Body of pancreas (tissue), 4 donors: ENCODE data around the gene TACC2.

Experiments
- POLR2A ChIP-seq, 3 donors: fragments of 450-650 bp; IDR thresholded peaks; one replicate each; pipeline ENCODE4 v1.6.1; 2016; ENCODE audit warnings: antibody characterized with exemption in 3 of 3, mild to moderate bottlenecking in 2 of 3
- TF ChIP-seq, protein P1 (sequence below), 7 experiments: fragments of 450-650 bp in 4 of 7; fragments of 200-600 bp in 3 of 7; sonication (generic) in 3 of 7; IDR thresholded peaks; one replicate each; pipeline ENCODE4 v1.5.1; 2016 to 2019; ENCODE audit warnings: antibody characterized with exemption in 7 of 7

- TF ChIP-seq, protein P1, sequence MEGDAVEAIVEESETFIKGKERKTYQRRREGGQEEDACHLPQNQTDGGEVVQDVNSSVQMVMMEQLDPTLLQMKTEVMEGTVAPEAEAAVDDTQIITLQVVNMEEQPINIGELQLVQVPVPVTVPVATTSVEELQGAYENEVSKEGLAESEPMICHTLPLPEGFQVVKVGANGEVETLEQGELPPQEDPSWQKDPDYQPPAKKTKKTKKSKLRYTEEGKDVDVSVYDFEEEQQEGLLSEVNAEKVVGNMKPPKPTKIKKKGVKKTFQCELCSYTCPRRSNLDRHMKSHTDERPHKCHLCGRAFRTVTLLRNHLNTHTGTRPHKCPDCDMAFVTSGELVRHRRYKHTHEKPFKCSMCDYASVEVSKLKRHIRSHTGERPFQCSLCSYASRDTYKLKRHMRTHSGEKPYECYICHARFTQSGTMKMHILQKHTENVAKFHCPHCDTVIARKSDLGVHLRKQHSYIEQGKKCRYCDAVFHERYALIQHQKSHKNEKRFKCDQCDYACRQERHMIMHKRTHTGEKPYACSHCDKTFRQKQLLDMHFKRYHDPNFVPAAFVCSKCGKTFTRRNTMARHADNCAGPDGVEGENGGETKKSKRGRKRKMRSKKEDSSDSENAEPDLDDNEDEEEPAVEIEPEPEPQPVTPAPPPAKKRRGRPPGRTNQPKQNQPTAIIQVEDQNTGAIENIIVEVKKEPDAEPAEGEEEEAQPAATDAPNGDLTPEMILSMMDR (IDR thresholded peaks at IDR 0.05): no peak
- TF ChIP-seq POLR2A (IDR thresholded peaks at IDR 0.05): no peak
Observed at GRCh38 chr10:122050811-122051210, 61.8 kb downstream of the TACC2 start.
